NCI-H460 (cell line): ENCODE measurements around the gene LMO7. TPM values are rescaled to one million over a fixed set of nuclear protein-coding genes. Genes with fewer than 3 reads are reported as not detected.
A peak's percentile ranks its signal among the peaks of the same experiment; 100 is the strongest.

Experiments
- DNase-seq: peaks from one replicate; pipeline ENCODE4 v3.0.0-alpha.2; 2016; ENCODE audit warnings: low read depth; ENCODE audit errors: extremely low read depth
- polyA plus RNA-seq: library from polyadenylated mRNA; depleted of rRNA; stranded (reverse); fragments of >200 nt; gene quantifications from 2 replicates; pipeline ENCODE4 v1.2.3, GENCODE V29; 2014; cell fraction: nucleus; rRNA removed
- total RNA-seq: library from RNA; depleted of rRNA; stranded (reverse); fragments of >200 nt; shearing (Covaris generic); gene quantifications from 2 replicates; pipeline ENCODE4 v1.2.3, GENCODE V29; 2014; rRNA removed

Gene LMO7
- 10.7 and 11.3 TPM in 2 replicates for total RNA-seq
- polyA plus RNA-seq: 11.4 and 21.7 TPM in 2 replicates

DNA sequence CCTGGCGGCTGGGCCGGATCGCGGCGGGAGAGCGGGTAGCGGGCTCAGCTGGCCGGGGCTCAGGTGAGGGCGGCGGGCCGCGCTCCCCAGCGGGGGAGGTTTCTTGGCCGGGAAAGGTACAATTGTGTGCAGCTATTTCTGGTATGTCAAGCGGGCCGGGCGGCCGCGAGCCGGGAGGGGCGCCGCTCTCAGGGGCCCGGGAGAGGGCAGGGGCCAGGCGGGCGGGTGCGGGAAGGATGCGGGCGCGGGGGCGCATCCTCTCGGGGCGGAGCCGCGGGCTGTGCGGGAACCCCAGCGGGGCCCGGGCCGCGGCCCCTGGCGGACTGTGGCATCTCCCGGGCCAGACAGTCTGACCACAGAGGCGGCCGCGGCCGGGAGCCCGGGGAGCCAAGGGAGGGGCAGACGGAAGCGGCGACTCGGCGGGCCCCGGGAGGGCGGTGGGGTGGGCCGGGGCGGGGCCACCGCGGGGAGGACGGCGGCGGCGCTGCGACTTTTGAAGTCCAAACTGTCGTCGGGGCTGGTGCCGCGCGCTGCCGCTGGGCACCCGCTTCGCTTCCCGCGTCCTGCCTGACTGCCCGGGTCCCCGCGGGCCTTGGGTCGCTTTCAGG lies at the start of gene LMO7:
LMO7 (plus strand) TSS at position 503 of the 608 bp plus-strand sequence. CDS start 328 bp downstream, outside the sequence.
- peak; percentile 8 for DNase-seq

- no peak for DNase-seq
Measured at GRCh38 chr13:75587679-75588078, 48.5 kb upstream of the LMO7 start.

- no peak for DNase-seq
Measured at GRCh38 chr13:75596657-75597182, 39.4 kb upstream of the LMO7 start.

DNA sequence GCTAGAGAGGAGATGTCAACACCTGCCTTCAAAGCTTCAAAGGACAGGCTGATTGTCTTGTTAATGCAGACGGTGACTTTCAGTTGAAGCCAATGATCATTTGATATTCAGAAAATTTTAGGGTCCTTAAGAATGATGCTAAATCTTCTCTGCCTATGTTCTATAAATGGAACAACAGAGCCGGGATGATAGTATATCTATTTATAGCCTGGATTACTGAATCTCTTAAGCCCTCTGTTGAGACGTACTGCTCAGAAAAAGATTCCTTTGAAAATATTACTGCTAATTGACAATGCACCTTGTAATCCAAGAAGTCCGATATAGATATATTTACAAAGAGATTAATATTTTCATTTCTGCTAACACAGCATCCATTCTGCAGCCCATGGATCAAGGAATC lies 35.8 kb upstream of the LMO7 start:
- no peak for DNase-seq

- no peak for DNase-seq
Measured at GRCh38 chr13:75603038-75603437, 33.1 kb upstream of the LMO7 start.

DNA sequence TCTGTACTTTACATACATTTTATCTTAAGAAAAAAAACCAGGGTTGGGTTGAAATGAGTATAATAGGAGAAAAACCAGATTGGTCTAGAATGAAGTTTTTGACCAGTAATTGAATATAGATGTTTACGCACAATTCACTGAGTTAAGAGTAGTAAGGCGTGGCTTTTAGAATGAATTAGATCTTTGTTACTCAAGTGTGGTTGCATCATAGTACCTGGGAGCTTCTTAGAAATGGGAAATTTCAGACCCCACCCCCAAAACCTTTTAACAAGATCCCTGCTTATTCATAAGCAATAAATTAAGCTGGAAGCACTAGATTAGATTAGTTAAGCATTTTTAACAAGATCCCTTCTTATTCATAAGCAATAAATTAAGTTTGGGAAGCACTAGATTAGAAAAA lies 28.7 kb upstream of the LMO7 start:
- DNase-seq: no peak

- DNase-seq: no peak
Measured at GRCh38 chr13:75610466-75610865, 25.7 kb upstream of the LMO7 start.

- no peak for DNase-seq
Measured at GRCh38 chr13:75612354-75612753, 23.8 kb upstream of the LMO7 start.

GRCh38 chr13:75617230-75617629 lies 18.9 kb upstream of the LMO7 start:
- DNase-seq: no peak

GRCh38 chr13:75618308-75618707 lies 17.8 kb upstream of the LMO7 start:
- no peak for DNase-seq

DNA sequence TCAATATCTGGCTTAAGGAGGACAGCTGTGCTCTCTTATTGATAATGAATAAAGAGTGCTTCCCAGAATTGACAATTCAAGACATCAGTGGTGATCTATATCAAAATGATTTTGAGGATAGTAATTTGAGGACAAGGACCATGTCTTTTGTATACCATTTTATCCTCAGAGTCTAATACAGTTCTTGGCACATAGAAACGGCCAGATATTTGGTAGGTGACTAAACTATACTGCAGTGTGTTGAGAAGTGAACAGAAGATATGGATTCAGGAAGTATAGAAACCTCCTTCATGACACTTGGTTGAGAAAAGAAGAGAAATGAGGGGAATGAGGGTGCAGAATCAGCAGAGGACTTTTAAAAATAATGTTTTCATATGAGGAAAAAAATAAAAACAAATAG lies 16.1 kb upstream of the LMO7 start:
- no peak for DNase-seq

- no peak for DNase-seq
Measured at GRCh38 chr13:75621147-75621546, 15.0 kb upstream of the LMO7 start.

- no peak for DNase-seq
Measured at GRCh38 chr13:75628801-75629200, 7.3 kb upstream of the LMO7 start.

GRCh38 chr13:75633285-75633684 lies 2.8 kb upstream of the LMO7 start:
- DNase-seq: no peak

GRCh38 chr13:75635101-75635827 lies 866 bp upstream of the LMO7 start:
- DNase-seq: no peak

DNA sequence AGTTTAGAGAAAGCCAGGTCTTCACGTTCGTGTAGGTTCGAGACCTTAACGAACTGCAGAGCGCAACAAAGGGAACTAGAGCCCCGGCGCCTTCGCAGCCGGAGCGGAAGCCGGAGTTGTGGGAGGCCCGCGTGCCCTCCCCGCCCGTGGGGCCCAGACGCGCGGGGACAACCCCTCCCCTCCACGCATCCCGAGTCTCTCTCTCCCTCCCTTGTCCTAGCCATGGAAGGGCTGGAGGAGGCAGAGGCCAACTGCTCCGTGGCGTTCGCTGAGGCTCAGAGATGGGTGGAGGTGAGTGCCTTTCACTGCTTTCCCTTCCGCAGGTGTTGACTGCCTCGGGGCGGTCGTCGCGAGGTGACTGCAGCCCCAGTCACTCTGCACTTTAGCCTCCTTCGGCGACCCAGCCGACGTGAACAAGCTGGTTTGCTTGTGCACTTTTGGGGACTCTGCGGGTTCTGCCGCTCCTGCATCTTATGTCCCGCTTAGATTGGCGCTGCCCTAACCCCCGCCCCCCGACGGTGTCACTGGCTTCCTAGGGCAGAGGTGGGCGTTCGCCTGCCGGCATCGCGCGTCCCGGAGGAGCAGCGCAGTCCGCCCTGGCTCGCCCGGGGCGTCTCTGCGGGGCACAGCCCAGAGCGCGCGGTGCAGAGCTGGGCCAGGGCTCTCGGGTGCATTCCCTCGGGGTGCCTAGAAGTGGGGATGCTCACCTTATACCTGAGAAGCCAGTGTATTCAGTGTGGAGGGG lies 478 bp downstream of the LMO7 start:
- no peak for DNase-seq

DNA sequence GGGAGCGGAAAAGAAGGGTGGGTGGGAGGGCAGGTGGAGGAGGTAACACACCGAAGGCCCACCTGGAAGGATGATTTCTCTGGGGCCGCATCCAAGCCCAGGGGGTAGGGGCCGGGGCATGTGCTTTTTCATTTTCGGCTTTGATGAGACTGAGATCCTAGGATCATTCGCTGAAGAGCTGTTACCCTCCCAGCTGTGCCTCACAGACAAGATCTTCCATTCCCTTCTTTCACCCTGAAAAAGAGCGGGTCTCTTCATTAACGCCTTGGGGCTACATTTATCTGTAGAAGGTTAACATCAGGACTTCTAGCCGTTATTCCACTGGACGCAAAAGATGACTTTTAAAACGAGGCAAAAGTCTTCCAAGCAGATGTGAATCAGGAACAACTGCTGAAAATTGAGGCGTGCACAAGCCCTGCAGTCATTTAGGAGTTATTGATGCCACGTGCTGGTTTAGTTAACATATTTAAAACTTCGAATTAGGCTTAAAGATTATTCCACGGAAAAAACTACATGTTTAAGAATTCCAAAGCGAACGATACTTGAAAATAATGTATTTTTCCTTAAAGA lies 1.1 kb downstream of the LMO7 start:
- DNase-seq: no peak

- DNase-seq: no peak
Measured at GRCh38 chr13:75639454-75639853, 3.3 kb downstream of the LMO7 start.

GRCh38 chr13:75641026-75641425 lies 4.9 kb downstream of the LMO7 start:
- DNase-seq: no peak

DNA sequence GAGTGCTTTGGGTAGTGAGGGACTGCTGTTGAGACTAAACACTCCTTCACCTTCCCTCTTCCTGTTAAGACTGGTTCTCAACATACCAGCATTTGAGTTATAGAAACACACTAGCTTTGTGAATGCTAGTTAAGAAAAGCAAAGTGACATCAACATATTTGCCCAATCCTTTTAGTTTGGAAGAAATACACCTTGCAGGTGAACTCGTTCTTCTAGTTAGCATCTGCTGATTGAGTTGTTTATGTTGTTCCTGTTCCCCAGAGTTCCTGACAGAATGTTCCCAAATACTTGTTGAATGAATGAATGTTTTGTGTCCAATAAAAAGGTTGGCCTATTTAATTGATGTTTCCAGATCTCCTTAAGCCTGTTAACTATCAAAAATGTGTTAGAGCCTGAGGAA lies 7.1 kb downstream of the LMO7 start:
- no peak for DNase-seq

- no peak for DNase-seq
Measured at GRCh38 chr13:75643693-75644092, 7.6 kb downstream of the LMO7 start.
